ENCODE results near the gene ASB1.

The ASB1 gene

GRCh38 chr2:238387332-238387731, 39.4 kb upstream of the ASB1 start:
- Histone ChIP-seq H3K27me3 (ENCODE audit: low read length) (no peaks in the 10 kb centered on the region), H3K79me2 (ENCODE audit: insufficient read depth, low read length) (no peaks in the 10 kb centered on the region), H3K36me3 (ENCODE audit: low read length) (no peaks in the 10 kb centered on the region), H3K4me3 (ENCODE audit: insufficient read depth, low read length, poor library complexity, severe bottlenecking) (no peak overlapping the region), H3K9ac (ENCODE audit: low read length) (no peak overlapping the region), H4K20me1 (ENCODE audit: low read depth, low read length) (no peaks in the 10 kb centered on the region), H3K9me3 (ENCODE audit: insufficient read depth, low read length) (no peaks in the 10 kb centered on the region), H3K9me2 (replicated peaks; ENCODE audit: insufficient read depth, low read length) (no peaks in the 10 kb centered on the region), H3K27ac (ENCODE audit: low read depth, low read length) (no peak overlapping the region), H3K4me2 (ENCODE audit: low read depth, low read length, poor library complexity, severe bottlenecking) (no peak overlapping the region), H3F3A (ENCODE audit: insufficient read depth) (no peaks in the 10 kb centered on the region), H2AFZ (ENCODE audit: low read depth, low read length, severe bottlenecking) (no peak overlapping the region)
- no peak for TF ChIP-seq EZH2phosphoT487 (conservative IDR thresholded peaks at IDR 0.05; ENCODE audit: low read length)
- TF ChIP-seq CTCF (IDR thresholded peaks at IDR 0.05; ENCODE audit: insufficient read depth, low read length, poor library complexity, severe bottlenecking), result no peak

- Histone ChIP-seq H3K4me2 (ENCODE audit: low read depth, low read length, poor library complexity, severe bottlenecking) (no peak overlapping the region), H3K9ac (ENCODE audit: low read length) (no peak overlapping the region), H3K9me3 (ENCODE audit: insufficient read depth, low read length) (no peaks in the 10 kb centered on the region), H3K27me3 (ENCODE audit: low read length) (no peaks in the 10 kb centered on the region), H3K4me3 (ENCODE audit: insufficient read depth, low read length, poor library complexity, severe bottlenecking) (no peak overlapping the region), H2AFZ (ENCODE audit: low read depth, low read length, severe bottlenecking) (no peak overlapping the region), H4K20me1 (ENCODE audit: low read depth, low read length) (no peaks in the 10 kb centered on the region), H3K36me3 (ENCODE audit: low read length) (no peaks in the 10 kb centered on the region), H3K9me2 (replicated peaks; ENCODE audit: insufficient read depth, low read length) (no peaks in the 10 kb centered on the region), H3F3A (ENCODE audit: insufficient read depth) (no peaks in the 10 kb centered on the region), H3K79me2 (ENCODE audit: insufficient read depth, low read length) (no peaks in the 10 kb centered on the region), H3K27ac (ENCODE audit: low read depth, low read length) (no peak overlapping the region)
- TF ChIP-seq CTCF (IDR thresholded peaks at IDR 0.05; ENCODE audit: insufficient read depth, low read length, poor library complexity, severe bottlenecking) (no peak), EZH2phosphoT487 (conservative IDR thresholded peaks at IDR 0.05; ENCODE audit: low read length) (no peak)
These were observed 37.9 kb upstream of the ASB1 start for GRCh38 chr2:238388794-238389193.

GRCh38 chr2:238389988-238390589, 36.6 kb upstream of the ASB1 start:
- no peak overlapping the region for H3K4me3 ChIP-seq (ENCODE audit: insufficient read depth, low read length, poor library complexity, severe bottlenecking)

More at GRCh38 chr2:238389988-238390589, 36.6 kb upstream of the ASB1 start:
- Histone ChIP-seq H3F3A (ENCODE audit: insufficient read depth) (no peaks in the 10 kb centered on the region), H3K36me3 (ENCODE audit: low read length) (no peaks in the 10 kb centered on the region), H3K27ac (ENCODE audit: low read depth, low read length) (no peak overlapping the region), H2AFZ (ENCODE audit: low read depth, low read length, severe bottlenecking) (no peak overlapping the region), H3K9me3 (ENCODE audit: insufficient read depth, low read length) (no peaks in the 10 kb centered on the region), H3K4me2 (ENCODE audit: low read depth, low read length, poor library complexity, severe bottlenecking) (no peak overlapping the region), H3K27me3 (ENCODE audit: low read length) (no peaks in the 10 kb centered on the region), H3K9me2 (replicated peaks; ENCODE audit: insufficient read depth, low read length) (no peaks in the 10 kb centered on the region), H3K79me2 (ENCODE audit: insufficient read depth, low read length) (no peaks in the 10 kb centered on the region), H3K9ac (ENCODE audit: low read length) (no peak overlapping the region), H4K20me1 (ENCODE audit: low read depth, low read length) (no peaks in the 10 kb centered on the region)
- TF ChIP-seq EZH2phosphoT487 (conservative IDR thresholded peaks at IDR 0.05; ENCODE audit: low read length), result no peak
- no peak for TF ChIP-seq CTCF (IDR thresholded peaks at IDR 0.05; ENCODE audit: insufficient read depth, low read length, poor library complexity, severe bottlenecking)

Data from SU-DHL-6 (cell line).